EL (cell line): ENCODE measurements around the gene LCP2.
A peak's percentile ranks its signal among the peaks of the same experiment; 100 is the strongest.

Source experiments
- DNase-seq: peaks from one replicate; pipeline ENCODE4 v3.0.0-alpha.2; 2016

The LCP2 gene

DNA sequence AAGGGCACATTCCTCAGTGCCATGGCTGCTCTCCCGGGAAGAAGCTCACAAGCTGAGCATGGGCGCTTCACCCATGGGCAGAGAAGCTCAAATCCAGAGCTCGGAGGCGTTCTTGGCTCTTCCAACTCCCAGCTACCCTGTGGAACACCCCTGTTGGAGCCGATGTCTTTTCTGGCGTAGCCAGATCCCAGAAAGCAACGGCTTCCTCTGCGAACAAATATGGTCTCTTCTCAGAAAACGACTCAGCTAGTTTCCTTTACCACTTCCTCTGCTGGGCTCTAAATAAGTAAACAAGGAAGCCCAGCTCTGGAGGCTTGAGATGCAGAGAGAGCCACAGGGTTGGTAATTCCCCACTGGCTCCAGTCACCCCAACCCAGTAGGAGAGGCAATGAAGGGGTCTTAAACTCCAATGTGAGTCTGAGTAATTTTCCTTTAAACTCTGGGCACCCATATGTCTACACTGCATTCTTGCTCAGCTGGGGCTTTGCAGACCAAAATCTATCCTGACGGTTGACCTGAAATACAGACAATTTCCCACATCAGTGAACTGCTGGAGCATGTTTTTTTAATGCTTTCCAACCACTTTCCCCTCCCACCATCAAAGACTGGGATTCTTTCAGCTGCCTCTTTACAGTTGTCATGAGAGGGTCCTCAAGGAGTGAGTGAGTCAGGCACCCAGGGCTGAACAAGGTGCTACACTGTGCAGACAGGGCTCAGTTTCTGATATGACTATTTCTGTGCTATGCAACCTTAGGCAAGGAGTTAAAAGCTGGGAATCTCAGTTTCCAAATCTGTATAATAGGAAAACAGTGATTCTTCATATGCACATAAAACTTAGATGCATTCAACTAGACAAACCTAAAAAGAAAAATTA lies at the start of gene LCP2:
Gene LCP2, minus strand, starts transcription at position 189 of the 874 bp plus-strand sequence. Its CDS starts 166 bp downstream, at position 23.
- DNase-seq, result no peak

DNA sequence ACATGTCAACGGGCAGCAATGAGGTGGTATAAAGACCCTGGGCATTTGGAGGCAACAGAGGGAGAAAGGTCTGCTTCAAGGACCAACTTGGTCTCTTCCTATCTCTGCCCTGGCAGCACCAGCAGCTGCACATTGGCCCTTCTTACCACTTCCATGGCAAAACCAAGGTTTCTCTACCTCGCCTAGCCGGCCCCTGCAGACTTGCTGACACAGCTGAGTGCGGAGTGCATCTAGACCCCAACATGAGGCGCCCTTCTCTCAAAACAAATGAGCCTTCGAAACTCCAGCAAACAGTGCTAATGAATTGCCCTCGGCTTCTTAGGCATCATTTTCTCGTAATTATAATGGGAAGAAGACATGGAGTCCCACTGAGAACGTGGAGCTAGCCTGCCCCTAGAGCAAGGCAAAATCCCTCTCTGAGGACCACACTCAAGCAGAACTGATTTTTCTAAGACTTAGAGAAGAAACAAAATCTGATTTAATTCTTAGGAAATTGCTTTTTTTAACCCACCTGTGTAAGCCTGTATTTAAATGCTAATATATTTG lies 49.5 kb upstream of the LCP2 start:
- DNase-seq, result no peak

GRCh38 chr5:170345971-170346370 lies 48.4 kb upstream of the LCP2 start:
- no peak for DNase-seq

DNA sequence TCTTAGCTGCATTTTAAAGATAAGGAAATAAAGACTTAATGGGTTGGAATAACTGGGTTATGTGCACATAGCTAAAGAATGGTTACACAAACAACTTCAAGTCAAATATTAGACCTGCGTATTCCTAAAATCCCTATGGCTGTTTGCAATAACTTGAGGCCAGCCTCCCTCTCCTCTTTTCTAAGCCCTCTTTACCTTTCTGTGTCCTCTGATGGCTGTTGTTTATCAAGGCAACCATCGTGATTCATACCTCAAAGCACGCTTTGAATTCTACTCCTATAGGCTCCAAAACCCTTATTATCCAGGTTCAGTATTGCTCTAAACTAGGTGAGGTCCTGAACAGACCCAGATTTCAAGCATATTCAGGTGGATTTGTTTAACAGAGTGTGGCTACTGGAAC lies 45.6 kb upstream of the LCP2 start:
- no peak for DNase-seq

- DNase-seq, result no peak
These were observed 44.7 kb upstream of the LCP2 start for GRCh38 chr5:170342153-170342725.

DNA sequence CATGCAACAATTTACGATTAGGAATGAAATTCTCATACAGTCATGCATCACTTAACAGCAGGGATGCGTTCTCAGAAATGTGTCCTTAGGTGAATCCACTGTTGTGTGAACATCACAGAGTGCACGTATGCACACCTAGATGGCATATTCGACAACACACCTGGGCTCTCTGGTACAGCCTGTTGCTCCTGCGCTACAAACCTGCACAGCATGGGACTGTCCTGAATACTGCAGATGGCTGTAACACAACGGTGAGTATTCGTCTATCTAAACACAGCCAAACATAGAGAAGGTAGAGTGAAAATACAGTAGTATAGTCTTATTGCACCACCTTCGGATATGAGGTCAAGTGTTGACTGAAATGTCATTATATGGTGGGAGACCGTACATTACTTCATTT lies 44.0 kb upstream of the LCP2 start:
- DNase-seq, result no peak

DNA sequence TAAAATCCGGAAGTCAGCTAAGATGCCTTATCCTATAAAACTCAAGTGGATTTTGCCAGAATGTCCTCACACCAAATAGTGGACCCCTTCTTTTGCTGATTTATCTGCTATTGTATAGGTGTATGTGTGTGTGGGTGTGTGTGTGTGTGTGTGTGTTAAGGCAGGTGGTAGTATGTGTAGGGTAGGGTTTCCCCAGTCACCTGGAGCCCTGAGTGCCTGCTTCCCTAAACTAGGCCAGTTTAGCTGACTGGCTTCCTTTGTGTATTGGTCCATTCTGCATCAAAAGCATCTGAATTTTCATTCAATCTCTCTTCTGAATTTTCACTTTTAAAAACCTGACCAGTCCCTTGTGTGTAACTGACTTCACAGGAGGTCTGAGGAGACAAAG lies 42.2 kb upstream of the LCP2 start:
- DNase-seq, result no peak

- no peak for DNase-seq
These were observed 41.6 kb upstream of the LCP2 start for GRCh38 chr5:170338933-170339779.

DNA sequence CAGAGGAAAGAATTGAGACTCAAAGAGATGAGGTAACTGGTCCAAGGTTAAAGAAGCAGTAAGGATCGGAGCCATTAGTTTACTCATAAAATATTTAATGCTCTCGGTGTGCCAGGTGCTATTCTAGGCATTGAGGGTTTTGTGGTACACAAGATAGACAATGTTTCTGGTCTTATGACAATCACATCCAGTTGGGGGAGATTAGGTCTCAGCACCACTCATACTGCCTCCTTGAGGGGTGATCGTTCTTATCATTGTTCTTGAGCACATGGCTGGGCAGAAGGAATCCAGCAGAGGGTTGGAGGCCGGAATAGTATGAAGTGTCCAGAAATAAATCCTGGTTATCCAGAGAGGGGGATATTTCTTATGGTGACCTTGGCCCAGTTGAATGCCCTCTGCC lies 40.7 kb upstream of the LCP2 start:
- no peak for DNase-seq

DNA sequence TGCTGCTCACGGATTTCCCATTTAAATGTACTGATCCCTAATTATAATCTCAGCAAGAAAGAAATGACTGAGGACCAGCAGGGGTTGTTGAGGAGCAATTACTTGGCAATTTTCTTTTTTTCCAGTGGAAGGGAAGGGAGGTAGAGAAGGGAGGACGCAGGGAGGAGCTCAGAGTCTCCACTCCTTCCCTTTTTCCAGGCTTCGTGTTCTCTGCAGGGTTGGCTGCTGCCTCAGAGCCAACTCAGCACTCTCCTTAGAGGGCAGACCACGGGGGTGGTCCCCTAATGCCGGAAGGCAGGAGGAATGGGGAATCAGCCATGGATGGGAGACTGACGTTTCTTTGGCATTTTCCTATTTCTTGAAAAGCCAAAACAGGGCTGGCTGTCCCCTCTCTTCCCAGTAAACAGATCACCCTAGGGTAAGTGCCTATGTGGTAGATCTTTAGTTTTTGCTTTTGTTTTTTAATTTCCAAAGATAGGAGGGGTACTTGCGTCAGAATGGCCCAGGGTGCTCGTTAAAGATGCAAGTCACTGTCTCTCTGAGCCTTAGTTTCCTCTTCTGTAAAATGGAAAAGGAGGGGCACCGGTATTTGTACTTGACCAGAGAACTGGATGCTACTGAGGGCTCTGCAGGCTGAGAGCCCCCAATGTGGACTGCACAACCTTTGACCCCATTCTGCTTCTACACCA lies 39.6 kb upstream of the LCP2 start:
- DNase-seq, result no peak

DNA sequence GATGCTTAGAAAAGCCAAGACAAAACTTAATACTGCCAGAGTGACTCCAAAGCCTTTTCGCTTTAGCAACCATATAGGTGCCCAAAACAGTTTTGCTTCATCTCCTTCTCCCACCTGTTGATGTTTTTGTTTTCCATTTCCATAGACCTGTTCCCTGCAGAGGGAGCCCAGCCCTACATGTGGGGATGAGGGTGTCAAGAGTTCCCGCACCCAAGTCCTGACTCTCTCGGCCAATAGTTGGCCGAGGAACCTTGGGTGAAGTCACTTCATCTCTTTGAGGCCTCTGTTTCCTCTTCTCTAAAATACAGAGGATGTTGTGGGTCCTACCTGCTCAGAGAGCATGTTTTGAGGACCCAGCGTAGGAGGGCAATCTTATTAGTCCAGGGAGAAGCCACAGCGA lies 38.5 kb upstream of the LCP2 start:
- no peak for DNase-seq

DNA sequence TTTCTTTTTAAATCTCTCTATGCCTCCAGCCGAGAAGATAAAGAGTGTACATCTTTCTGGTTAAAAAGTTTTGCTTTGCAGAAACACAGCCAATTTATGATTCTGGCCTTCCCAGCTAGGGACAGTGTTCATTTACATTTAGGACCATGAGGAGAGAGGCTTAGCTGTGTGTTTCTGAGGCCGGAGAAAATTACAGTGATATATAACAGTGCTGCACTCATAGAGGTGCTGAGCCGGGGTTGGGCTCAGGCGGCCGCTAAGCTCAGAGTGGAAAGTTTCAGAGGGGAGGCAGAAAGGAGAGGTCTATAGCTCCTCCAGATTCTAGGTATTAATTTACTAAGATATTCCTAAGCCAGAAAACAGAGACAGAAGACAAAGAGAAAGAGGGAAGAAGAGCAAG lies 37.0 kb upstream of the LCP2 start:
- DNase-seq, result no peak

DNA sequence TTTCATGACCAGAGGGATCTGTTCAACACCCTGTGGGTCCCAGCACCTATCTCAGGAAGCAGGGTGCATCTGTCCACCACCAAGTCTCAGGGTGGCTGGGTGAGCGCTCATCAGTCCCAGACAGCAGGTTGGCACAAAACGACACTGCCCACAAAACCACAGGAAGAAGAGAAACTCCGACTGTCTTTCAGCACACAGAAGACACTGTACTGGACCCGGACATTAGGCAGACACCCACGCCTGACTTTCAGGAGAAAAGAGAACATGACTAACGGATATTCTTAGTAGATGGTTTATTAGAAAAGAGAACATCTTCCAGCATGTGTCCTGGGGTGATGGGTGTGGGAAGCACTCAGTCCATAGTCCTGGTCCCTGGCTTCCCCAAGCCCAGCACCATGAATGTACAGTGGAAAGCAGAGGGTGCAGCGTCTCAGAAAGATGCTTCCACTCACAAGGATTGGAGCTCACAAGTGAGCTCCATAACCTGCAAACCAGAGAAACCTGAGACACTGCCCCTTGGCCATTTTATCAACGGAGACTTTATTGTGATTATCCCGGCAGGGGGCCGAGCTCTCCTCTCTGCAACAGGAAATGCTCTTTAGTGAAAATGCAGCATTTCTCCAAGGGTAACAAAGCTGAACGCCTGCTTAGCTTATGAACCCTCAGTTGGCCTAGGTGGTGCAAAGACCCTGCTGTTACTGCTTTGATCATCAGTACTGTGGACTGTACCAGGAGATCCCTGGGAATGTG lies 35.8 kb upstream of the LCP2 start:
- DNase-seq, result peak; percentile 2

DNA sequence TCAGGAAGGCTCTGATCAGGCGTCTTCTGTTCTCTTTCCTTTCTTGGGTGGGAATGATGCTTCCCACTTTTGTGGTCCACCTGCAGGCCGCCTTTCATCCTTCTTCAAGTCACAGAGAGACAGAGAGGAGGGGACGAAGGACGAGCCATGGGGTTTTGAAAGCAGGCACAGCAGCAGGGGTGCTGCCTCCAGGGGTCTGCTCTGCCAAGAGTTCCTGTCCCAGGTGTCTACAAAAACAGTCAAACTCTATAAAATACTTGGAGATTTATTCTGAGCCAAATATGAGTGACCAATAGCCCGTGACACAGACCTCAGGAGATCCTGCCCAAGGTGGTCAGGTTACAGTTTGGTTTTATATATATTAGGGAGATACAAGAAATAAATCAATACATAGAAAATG lies 34.5 kb upstream of the LCP2 start:
- no peak for DNase-seq

DNA sequence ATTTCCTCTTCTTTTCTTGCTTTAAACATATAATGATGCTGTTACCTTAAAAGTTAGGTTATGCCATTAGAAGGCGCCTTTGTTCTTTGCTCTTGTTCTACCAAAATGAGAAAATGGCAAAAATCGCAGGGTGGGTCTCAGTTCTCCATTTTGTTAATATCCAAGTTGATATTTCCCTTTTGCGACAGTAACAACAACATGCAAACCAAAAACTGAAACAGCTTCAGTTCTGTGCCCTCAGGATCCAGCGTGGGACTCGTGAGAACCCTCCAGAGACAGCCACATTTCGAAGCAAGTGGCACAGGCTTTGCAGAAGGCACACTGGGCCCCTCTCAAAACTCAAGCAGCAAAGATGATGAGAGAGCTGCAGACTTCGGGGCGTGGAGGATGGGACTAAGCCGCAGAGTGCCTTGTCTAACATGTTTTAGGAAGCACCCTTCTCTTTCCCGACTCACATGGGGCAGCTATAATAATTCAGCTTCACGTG lies 33.0 kb upstream of the LCP2 start:
- no peak for DNase-seq

- no peak for DNase-seq
These were observed 31.9 kb upstream of the LCP2 start for GRCh38 chr5:170329524-170329923.

DNA sequence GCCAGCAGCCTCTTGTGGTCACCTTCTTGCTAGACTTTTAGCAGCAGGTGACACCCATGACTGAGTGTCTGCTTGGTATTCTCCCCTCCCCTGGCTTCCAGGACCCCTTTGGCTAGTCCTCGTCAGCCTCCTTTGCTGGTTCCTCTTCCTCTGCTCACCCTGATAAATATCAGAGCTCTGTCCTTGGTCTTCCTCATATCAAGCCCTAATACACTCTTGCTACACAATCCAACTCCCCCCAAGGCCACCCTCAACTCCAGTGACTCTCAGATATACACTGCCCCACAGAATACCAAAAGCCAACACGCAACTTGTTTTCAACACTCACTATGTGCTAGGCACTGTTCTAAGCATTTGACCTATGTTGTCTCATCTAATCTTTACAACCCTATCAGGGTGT lies 30.3 kb upstream of the LCP2 start:
- DNase-seq, result no peak

GRCh38 chr5:170327168-170327567 lies 29.6 kb upstream of the LCP2 start:
- DNase-seq, result no peak

GRCh38 chr5:170319301-170319700 lies 21.7 kb upstream of the LCP2 start:
- DNase-seq, result no peak

GRCh38 chr5:170317499-170317898 lies 19.9 kb upstream of the LCP2 start:
- DNase-seq, result no peak

GRCh38 chr5:170316937-170317336 lies 19.4 kb upstream of the LCP2 start:
- DNase-seq, result no peak

DNA sequence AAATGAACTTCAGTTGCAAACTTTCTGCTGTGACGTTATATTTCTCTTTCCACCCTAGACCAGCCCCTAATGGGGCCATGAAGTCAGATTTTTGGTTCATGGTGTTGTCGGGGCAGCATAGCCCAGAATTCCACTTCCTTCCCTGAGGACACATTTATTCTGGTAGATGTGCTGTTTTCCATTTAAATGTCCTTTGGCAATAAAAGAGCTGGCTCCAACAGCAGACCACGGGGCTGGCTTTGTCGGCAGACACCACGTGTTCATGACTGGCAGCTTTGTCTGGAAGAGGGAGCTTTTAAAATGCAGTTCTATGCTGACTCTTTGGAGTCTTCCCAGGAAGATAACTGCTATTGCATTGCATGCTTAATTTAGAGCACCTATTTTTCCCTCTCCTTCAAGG lies 17.6 kb upstream of the LCP2 start:
- DNase-seq, result no peak
